Activated CD4-positive, CD25-positive, alpha-beta regulatory T cell (primary cell): ENCODE results near the gene FAM151B.

Experiments used
- DNase-seq, 4 experiments: peaks; one replicate each; lab custom pipeline; 2025; lab: John Stamatoyannopoulos, UW

The FAM151B gene

GRCh38 chr5:80590766-80591165, 102.9 kb downstream of the FAM151B start:
- DNase-seq, result no peak

DNA sequence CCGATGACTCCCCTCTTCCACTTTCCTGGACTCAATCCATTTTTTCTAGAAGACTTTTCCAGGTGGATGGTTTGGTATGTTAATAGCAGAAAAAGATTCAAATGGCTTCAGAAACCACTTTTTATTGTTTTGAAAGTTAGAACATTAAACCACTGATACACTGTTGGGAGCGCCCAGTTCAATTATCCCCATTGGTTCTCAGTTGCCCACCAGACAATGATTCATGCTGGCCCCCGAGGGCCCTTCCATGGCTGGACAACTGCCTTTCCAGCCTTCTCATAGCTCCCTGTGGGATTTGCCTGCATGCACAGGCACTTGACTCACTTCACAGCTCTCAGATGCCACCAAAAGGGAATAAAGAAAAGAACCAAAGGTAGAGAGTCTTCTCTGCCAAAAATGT, 103.5 kb downstream of the FAM151B start:
- no peak for DNase-seq

DNA sequence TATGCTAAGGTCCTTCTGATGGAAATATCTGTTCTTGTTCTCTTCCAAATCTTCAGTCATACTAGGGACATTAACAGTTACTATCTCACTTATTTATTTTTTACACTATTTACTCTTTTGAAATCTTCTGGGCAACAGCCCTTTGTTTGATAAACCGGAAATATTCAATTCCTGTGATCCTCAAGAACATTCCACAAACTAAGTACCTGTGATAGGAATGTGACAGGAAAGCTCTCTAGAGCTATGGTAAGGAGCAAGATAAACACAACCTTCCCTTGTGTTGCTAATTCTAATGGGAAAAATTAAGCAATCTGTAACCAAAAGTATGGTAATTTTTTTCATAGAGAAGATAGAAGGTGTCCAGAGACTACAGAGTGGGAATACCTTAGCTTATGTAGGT, 104.2 kb downstream of the FAM151B start:
- DNase-seq, result no peak
